ENCODE measurements around the gene HDC.

Gene HDC

DNA sequence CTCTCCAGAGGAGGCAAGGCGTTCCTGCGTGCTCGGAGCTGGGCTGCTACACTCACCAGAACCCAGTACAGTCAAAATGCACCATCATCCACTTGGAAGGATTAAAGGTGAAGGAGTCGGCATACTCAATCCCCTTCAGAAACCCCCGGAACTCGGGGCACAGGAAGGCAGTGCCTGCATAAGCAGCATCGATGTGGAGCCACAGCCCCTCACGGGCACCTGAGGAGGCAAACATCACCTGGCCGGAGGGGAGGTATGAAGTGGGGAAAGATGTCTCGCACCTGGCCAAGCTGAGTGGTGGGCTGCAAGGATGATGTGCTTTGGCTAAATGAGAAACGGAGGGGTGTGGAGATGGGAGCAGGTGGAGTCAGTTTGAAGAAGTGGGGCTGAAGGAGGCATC lies 13.0 kb downstream of the HDC start:
- no peak for DNase-seq (ENCODE audit: low spot score)

- no peak for DNase-seq (ENCODE audit: low spot score)
Measured at GRCh38 chr15:50251638-50252182, 13.8 kb downstream of the HDC start.

- no peak for DNase-seq (ENCODE audit: low spot score)
Measured at GRCh38 chr15:50250760-50251394, 14.6 kb downstream of the HDC start.

GRCh38 chr15:50249704-50250103 lies 15.8 kb downstream of the HDC start:
- no peak for DNase-seq (ENCODE audit: low spot score)

GRCh38 chr15:50248994-50249582 lies 16.4 kb downstream of the HDC start:
- no peak for DNase-seq (ENCODE audit: low spot score)

GRCh38 chr15:50247819-50248655 lies 17.5 kb downstream of the HDC start:
- no peak for DNase-seq (ENCODE audit: low spot score)

DNA sequence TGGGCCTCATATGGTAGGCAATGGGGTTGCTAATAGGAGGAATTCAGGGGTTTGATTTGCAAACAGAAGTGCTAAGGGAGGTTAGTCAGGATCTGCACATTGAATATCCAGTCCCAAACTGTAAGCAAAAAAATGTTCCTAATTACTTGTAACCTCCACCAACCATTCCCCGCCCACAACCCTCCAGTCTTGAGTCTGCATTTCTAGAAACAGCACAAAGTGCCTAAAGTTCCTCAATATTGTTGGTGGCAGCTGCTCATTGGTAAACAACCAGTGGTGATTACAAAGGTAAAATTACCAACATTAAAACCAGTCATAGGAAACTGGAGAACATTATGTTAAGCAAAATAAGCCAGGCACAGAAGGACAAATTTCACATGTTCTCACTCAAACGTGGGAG lies 18.9 kb downstream of the HDC start:
- DNase-seq (ENCODE audit: low spot score) = no peak

GRCh38 chr15:50244959-50245624 lies 20.4 kb downstream of the HDC start:
- DNase-seq (ENCODE audit: low spot score) = no peak

GRCh38 chr15:50244153-50244552 lies 21.4 kb downstream of the HDC start:
- DNase-seq (ENCODE audit: low spot score) = no peak

DNA sequence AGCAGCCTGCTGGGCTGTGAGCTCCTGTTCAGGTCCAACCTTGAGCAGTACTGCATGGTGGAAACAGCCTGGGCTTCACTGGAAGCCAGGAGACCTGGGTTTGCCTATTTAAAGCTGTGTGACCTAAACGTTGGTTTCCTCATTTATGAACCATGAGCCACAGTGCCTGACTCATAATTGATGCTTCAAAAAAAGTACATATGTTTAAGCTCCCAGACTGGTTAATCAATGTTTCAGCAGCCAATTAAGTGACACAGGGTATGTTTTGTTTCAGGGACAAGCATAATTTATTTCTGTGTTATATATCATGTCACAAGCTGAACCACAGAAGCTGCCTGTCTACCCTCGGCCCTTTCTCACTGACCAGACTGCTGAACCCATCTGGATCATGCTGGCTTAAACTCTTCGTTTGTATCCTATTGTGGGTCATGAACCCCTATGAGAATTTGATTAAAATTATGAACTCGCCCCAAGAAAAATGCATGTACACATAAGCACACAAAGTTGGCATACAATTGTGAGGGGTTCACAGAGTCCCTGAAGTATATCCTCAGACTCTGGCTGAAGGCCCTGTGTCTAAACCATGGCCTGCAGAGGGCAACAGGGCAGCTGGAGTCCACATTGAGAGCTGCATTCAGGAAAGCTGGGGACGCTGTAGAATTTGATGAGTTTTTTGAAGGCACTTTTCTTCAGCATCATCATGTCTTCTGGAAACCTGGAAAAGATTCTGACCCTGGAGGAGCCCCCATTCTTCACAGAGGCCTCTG lies 23.7 kb downstream of the HDC start:
- DNase-seq (ENCODE audit: low spot score) = no peak

- DNase-seq (ENCODE audit: low spot score) = no peak
Measured at GRCh38 chr15:50238255-50238654, 27.3 kb downstream of the HDC start.

DNA sequence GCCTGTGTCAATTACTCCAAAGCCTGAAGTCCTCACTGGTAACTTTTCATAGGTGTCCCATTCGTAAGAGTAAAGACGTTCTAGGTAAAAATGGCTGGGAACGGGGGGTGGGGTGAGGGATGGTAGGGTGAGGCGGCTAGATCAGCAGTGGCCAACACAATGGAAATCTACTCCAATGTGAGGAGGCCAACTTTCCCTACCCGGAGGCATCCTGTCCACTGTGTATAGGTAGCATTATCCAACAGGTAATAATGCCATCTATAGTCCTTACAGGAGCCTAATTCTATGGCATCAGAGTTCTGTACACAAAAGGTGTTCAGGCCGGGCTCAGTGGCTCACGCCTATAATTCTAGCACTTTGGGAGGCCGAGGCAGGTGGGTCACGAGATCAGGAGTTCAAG lies 29.1 kb downstream of the HDC start:
- DNase-seq (ENCODE audit: low spot score) = no peak

- no peak for DNase-seq (ENCODE audit: low spot score)
Measured at GRCh38 chr15:50235794-50236193, 29.7 kb downstream of the HDC start.

- DNase-seq (ENCODE audit: low spot score) = no peak
Measured at GRCh38 chr15:50234764-50235163, 30.8 kb downstream of the HDC start.

DNA sequence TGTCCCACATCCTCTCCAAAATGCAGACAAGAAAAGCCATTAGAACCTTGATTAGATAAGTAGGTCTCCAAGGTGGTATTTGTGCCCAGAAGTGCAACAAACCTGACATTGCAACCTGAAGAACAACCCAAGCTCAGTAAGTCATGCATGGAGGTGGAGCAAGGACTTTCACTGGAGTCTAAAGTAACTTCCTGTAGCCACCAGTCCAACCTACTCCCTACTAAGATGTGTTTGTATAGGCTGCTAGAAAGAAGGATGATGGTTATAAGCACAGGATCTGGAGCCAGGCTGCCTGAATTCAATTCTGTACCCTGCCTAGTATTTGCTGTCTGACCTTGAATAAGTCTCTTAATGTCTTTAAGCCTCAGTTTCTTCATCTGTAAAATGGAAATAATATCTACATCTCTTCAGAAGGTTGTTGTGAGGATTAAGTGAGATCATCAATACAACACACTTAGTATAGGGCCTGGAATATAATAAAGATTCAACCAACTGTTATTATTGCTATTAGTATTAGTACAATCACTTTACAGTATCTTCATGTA lies 32.3 kb downstream of the HDC start:
- no peak for DNase-seq (ENCODE audit: low spot score)

DNA sequence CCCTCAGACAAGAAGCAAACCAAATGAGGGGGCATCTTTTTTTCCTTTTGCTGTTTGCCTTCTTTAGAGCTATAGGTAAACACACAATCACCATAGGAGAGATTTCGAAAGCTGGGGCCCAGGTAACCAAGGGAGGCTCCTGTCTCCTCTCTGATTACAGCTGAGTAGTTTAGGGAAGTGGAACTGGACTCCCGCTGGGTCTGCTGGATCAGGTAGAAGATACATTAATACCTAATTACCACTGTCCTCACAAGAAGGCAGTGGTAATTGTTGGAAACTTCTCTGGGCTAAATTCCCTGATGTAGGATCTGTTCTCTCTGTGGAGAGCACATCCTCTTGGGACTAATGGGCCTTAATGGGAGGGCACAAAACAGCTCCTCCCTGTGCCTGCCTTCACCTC lies 32.7 kb downstream of the HDC start:
- DNase-seq (ENCODE audit: low spot score) = no peak

- DNase-seq (ENCODE audit: low spot score) = no peak
Measured at GRCh38 chr15:50231761-50232160, 33.8 kb downstream of the HDC start.

GRCh38 chr15:50229336-50229735 lies 36.2 kb downstream of the HDC start:
- DNase-seq (ENCODE audit: low spot score) = no peak

DNA sequence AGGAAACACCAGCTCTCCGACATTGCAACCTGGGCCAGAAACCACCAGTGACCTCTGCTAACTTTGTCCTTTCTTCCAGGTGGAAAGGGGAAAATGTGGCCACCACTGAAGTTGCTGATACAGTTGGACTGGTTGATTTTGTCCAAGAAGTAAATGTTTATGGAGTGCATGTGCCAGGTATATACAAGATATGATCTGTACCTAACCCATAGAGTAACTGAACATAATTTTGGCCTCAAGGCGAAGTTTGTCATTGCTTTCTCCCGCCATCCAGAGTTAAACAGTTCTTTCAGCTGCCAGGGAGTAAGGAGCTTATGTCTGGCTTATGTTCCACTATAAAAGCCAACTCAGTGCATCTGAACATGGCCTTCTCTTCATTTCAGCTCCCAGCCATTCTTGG lies 36.7 kb downstream of the HDC start:
- DNase-seq (ENCODE audit: low spot score) = no peak

GRCh38 chr15:50227076-50227475 lies 38.5 kb downstream of the HDC start:
- no peak for DNase-seq (ENCODE audit: low spot score)

- DNase-seq (ENCODE audit: low spot score) = no peak
Measured at GRCh38 chr15:50225938-50226337, 39.6 kb downstream of the HDC start.
